Stimulated activated CD4-positive, alpha-beta T cell treated with anti-CD3 and anti-CD28 coated beads, TNF-alpha, amount 100 ng/mL, for 1 hour (primary cell): ENCODE measurements around the gene PRSS56.

Experiments
- DNase-seq, 3 donors: peaks; one replicate each; pipeline ENCODE4 v3.0.0-alpha.2; 2020; ENCODE audit warnings: low read depth in 3 of 3, low spot score in 1 of 3

Gene PRSS56

GRCh38 chr2:232486558-232487384 lies 33.4 kb upstream of the PRSS56 start:
- DNase-seq = no peak

- DNase-seq = no peak
These were observed 32.6 kb upstream of the PRSS56 start, which contains the start of gene ECEL1 for GRCh38 chr2:232487385-232488096. Gene ECEL1, minus strand, starts transcription at chr2:232487834. Its CDS starts 1,181 bp downstream, at chr2:232486653.

- no peak for DNase-seq
These were observed 32.0 kb upstream of the PRSS56 start for GRCh38 chr2:232488097-232488711.

DNA sequence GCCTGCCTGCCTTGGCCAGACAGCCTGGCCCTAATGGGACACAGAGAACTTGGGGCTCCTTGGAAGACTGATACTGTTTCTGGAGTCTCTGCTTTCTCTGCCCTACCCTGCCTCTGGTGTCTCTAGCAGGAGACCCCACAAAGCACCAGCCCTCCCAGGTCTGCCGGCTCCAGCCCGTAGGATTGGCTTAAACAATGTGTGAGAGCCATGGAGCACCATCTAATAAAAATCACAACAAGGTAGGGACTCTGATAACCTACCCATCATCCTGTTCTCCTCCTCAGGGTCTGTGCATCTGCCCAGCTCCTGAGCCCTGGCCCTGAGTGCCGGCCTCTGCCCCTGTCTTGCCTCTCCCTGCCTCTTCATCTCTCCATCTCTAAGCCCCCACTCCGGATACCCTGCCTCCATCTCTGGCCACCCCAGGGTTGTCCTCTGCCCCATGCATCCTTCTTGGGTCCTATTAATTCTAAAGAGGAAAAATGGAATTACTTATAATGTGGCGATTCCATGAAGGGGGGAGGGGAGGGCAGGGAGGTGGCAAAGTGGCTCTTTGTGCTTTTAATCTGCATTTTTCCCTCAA lies 31.4 kb upstream of the PRSS56 start:
- DNase-seq = no peak

GRCh38 chr2:232489516-232490220 lies 30.5 kb upstream of the PRSS56 start:
- DNase-seq = no peak

DNA sequence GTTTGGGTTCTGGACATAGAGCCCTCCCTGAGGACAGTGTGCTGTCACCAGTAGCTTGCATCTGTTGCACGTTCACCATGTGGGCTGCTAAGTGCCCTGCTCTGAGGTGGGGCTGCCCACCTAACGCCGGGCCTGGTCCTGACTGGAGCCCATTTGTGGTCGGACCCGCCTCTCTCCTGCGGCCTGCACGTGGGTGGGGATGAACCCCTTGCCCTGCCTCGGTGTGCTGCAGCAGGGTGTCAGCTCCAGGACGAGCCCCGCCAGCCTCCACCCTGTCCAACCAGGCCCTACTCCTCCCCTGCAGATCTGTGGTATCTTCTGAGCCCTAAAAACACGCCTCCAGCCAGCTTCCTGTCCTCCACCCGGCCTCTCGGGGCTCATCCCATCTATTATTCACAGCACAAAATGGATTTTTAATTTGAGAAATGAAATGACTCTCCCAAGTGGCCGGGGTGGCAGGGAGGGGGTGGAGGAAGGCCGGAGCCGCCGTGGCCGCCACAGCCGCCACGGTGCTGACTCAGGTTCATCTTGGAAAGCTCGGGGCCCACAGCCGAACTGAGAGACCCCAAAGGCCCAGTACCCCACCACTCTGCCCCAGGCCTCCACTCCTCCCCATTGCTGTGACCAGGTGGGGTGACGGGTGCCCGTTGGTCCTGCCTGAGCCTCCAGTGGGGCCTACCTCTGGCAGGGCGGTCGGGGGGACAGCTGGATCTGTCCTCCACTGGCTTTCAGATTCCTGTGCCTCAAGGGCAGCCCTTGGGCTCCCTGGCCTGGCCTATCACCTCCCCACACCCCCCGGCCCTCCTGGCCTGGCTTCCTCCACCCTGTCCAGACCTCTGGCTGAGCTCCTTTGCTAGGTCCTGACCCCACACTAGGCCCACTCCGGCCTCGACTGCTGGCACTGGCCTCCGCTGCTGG lies 29.7 kb upstream of the PRSS56 start:
- no peak for DNase-seq

- no peak for DNase-seq
These were observed 28.9 kb upstream of the PRSS56 start for GRCh38 chr2:232491139-232491780.

DNA sequence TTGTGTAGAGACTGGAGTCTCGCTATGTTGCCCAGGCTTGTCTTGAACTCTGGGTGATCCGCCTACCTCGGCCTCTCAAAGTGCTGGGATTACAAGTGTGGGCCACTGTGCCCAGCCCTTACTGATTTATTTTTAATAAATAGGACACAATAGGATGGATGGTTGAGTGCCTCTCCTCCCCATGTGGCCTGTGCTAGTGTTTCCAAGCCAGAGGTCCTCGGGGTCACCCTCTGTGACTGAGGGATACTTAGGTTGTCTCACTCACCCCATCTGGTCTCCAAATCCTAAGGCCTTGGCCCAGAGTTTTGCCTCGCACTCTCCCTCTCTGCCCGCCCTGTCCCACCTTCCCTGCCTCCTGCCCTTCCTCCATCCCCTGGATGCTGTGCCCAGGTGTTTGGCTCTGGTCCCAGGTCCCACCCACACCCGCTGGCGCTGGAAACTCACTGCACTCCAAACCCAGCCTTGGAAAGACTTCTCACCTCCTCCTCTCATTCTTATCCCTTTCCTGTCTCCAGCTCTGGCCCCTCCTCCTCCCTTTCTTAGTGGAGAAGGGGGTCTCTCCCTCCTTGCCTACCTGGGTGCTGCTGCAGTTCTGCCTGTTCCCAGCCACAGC lies 27.8 kb upstream of the PRSS56 start:
- DNase-seq = no peak

- no peak for DNase-seq
These were observed 27.1 kb upstream of the PRSS56 start for GRCh38 chr2:232492963-232493700.

- no peak for DNase-seq
These were observed 26.3 kb upstream of the PRSS56 start for GRCh38 chr2:232493701-232494474.

DNA sequence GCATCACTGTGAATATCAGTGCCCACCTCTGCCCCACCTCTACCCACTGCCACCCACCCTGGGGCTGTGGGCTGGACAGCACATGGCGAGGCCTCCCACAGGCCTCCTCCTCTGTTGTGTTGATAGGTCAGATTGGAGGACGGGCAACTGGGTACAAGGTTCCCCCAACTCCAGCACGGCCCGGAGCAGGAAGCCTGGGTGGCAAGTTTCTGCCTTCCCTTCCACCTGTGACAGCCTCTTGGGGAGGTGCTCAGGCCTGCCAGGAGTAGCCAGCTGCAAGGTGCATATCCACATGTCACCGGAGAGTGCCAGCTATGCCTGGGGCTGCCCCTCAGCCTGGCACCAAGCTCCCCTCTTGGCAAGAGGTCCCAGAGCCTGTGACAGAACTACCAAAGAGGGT lies 25.6 kb upstream of the PRSS56 start:
- DNase-seq = no peak

GRCh38 chr2:232495292-232495691 lies 24.9 kb upstream of the PRSS56 start:
- DNase-seq = no peak

DNA sequence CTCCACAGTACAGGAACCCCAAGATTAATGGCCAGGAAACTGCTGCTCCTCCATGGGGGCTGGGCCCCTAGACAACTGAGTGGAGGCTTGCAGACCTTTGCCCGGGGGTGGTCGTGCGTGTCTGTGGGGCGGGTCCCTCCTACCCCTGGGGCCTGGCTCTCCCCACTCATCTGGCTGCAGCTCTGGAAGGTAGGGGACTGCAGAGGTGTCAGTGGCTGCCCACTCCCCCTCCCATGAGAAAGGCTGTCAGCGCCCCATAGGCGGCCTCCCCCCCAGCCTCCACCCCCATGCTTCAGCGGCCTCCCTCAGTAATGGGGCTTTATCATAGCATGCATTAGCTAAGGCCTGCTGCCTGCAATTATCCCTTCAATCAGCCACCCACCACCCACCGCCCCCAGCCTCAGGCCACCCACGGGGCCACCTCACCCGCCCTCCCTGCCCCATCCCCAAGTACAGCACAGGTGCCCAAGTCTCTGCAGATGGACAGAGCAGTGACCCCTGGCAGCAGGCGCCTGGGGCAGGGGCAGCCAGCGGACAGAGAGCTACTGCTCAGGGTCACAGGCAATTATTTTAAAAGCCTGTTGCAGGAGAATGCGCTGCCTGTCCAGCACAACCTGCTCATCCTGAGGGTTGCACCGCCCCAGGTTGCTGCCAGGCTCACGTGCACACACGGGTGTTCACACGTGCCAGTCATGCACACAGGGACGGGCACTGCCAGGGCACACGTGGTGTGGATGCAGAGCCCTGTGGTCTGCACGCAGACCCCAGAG lies 23.5 kb upstream of the PRSS56 start:
- DNase-seq = no peak

DNA sequence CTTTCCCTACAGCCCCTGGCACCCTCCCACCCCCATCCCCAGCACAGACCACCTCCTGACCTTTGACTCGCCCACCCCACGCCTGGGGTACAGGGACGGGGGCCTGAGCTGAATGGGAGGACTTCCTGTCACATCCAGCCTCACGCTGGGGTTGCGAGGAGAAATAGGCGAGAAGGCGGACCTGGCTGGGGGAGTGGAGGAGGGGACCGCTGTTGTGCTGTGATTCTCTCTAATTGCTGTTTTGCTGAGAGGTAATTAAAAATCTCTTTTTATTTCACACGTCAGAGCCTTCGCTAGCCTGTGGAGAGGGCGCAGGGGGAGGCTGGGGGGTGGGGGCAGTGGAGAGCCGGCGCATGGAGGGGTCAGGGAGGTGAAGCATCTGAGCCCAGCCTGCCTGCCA lies 22.8 kb upstream of the PRSS56 start:
- no peak for DNase-seq

- no peak for DNase-seq
These were observed 21.7 kb upstream of the PRSS56 start for GRCh38 chr2:232498452-232498851.

DNA sequence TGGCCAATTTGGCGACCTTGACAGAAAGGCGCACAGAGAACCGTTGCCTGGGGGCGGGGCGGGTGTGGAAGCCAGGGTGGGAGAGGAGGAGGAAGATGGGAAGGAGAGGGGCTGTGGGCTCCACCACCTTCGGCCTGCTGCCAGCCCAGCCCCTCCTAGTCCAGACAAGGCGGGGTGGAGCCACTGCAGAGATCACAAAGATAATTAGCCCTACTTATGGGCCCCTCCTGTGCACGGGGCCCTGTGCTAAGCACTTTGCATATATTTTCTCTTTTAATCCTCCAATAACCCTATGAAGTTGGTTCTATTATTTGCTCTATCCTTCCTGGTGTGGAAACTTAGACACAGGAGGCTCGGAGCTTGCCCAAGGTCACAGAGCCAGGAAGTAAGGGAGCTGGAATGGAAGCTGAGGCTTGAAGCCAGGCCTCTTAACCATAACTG lies 18.8 kb upstream of the PRSS56 start:
- no peak for DNase-seq
